Thymus (tissue), 2 donors: ENCODE measurements around the gene SALL3. TPM values are rescaled to one million over a fixed set of nuclear protein-coding genes. Genes with fewer than 3 reads are reported as not detected.

Experiments used
- polyA plus RNA-seq: library from polyadenylated mRNA; stranded (reverse); fragments of 200-250 nt; gene quantifications from one replicate; pipeline ENCODE4 v1.2.3, GENCODE V29; 2013
- total RNA-seq: library from RNA; stranded (reverse); fragments of 120-200 nt; gene quantifications from one replicate; pipeline ENCODE4 v1.2.4, GENCODE V29; 2013
- donor health status: healthy.

Gene SALL3
- total and polyA plus RNA-seq, 2 donors: under 0.01 to 0.02 TPM

Other genes with a start within 250 kb of the SALL3 start
- gene ATP9B, start 89.6 kb downstream of the SALL3 start, total RNA-seq: 19.3 TPM
- gene ATP9B, start 89.6 kb downstream of the SALL3 start, polyA plus RNA-seq: 14.9 TPM